ENCODE data around the gene LDLRAD3.

GRCh38 chr11:35947437-35947836 is 3.6 kb downstream of the LDLRAD3 start:
- no peak for TF ChIP-seq CTCF (optimal IDR thresholded peaks at IDR 0.05 in 1 of 3, IDR thresholded peaks at IDR 0.05 in 1 of 3, conservative IDR thresholded peaks at IDR 0.05 in 1 of 3; ENCODE audit: extremely low read depth in 1 of 3, insufficient read depth in 2 of 3, low read length in 3 of 3)
- no peak for TF ChIP-seq EZH2 (IDR thresholded peaks at IDR 0.05; ENCODE audit: low read length)

Measured in keratinocyte (primary cell).